ENCODE data around the gene SLF1. TPM values are rescaled to one million over a fixed set of nuclear protein-coding genes. Genes with fewer than 3 reads are reported as not detected.

The SLF1 gene
- total and polyA plus RNA-seq, 2 experiments from 2014 or later = 36.3 to 43.8 TPM

DNA sequence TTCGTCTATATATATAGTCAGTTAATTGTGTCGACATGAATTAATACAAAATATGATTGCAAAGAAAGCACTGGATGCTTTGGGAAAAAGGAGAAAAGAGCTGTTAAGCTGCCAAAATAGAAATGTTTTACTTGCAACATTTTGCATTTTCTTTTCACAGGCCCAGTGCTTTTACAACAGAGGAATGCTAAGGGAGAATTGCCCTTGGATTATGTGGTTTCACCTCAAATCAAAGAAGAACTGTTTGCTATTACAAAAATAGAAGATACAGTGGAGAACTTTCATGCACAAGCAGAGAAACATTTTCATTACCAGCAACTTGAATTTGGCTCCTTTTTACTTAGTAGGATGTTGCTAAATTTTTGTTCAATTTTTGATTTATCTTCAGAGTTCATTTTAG is 76.2 kb downstream of the SLF1 start:
- Histone ChIP-seq H2AFZ (no peak overlapping the region), H3K4me1 (ENCODE audit: insufficient read depth) (peaks cover 18% of the 10 kb centered on the region), H3K27me3 (ENCODE audit: insufficient read depth) (no peaks in the 10 kb centered on the region), H3K79me2 (replicated peaks; ENCODE audit: insufficient read depth) (no peaks in the 10 kb centered on the region), H3K36me3 (ENCODE audit: insufficient read depth) (no peaks in the 10 kb centered on the region; the same call in 1 of the 2 replicates), H3F3A (replicated peaks; ENCODE audit: low read depth) (no peaks in the 10 kb centered on the region), H3K27ac (ENCODE audit: low read depth) (no peak overlapping the region), H4K20me1 (replicated peaks; ENCODE audit: insufficient read depth) (no peaks in the 10 kb centered on the region; the same call in 1 of the 2 replicates), H3K4me2 (no peak overlapping the region), H3K9me2 (ENCODE audit: insufficient read depth) (no peaks in the 10 kb centered on the region), H3K4me3 (no peak overlapping the region)
- DNase-seq (ENCODE audit: low spot score) (no peak), ATAC-seq (no peak)
- no peak overlapping the region for H3K4me3 Mint-ChIP-seq
- H3K27me3 Mint-ChIP-seq (ENCODE audit: insufficient read depth, low read depth, poor library complexity) = no peaks in the 10 kb centered on the region
- TF ChIP-seq CREB1 (CRISPR knock-in tag; IDR thresholded peaks at IDR 0.05; ENCODE audit: low read depth) (no peak), JUNB (IDR thresholded peaks at IDR 0.05; ENCODE audit: unreplicated experiment) (no peak), STAT1 (IDR thresholded peaks at IDR 0.05; ENCODE audit: unreplicated experiment) (no peak), POLR2AphosphoS5 (IDR thresholded peaks at IDR 0.05; ENCODE audit: low read depth) (no peak), EZH2phosphoT487 (IDR thresholded peaks at IDR 0.05; ENCODE audit: unreplicated experiment) (no peak), ZNF331 (CRISPR knock-in tag; IDR thresholded peaks at IDR 0.05; ENCODE audit: low read depth) (no peak), ZNF114 (CRISPR knock-in tag; IDR thresholded peaks at IDR 0.05) (no peak), EZH2 (IDR thresholded peaks at IDR 0.05; ENCODE audit: low read depth, unreplicated experiment) (no peak), NANOG (IDR thresholded peaks at IDR 0.05; ENCODE audit: borderline replicate concordance) (no peak)
- TF ChIP-seq, protein P1, sequence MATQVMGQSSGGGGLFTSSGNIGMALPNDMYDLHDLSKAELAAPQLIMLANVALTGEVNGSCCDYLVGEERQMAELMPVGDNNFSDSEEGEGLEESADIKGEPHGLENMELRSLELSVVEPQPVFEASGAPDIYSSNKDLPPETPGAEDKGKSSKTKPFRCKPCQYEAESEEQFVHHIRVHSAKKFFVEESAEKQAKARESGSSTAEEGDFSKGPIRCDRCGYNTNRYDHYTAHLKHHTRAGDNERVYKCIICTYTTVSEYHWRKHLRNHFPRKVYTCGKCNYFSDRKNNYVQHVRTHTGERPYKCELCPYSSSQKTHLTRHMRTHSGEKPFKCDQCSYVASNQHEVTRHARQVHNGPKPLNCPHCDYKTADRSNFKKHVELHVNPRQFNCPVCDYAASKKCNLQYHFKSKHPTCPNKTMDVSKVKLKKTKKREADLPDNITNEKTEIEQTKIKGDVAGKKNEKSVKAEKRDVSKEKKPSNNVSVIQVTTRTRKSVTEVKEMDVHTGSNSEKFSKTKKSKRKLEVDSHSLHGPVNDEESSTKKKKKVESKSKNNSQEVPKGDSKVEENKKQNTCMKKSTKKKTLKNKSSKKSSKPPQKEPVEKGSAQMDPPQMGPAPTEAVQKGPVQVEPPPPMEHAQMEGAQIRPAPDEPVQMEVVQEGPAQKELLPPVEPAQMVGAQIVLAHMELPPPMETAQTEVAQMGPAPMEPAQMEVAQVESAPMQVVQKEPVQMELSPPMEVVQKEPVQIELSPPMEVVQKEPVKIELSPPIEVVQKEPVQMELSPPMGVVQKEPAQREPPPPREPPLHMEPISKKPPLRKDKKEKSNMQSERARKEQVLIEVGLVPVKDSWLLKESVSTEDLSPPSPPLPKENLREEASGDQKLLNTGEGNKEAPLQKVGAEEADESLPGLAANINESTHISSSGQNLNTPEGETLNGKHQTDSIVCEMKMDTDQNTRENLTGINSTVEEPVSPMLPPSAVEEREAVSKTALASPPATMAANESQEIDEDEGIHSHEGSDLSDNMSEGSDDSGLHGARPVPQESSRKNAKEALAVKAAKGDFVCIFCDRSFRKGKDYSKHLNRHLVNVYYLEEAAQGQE (IDR thresholded peaks at IDR 0.05; ENCODE audit: unreplicated experiment) = no peak
- TF ChIP-seq, protein P2, sequence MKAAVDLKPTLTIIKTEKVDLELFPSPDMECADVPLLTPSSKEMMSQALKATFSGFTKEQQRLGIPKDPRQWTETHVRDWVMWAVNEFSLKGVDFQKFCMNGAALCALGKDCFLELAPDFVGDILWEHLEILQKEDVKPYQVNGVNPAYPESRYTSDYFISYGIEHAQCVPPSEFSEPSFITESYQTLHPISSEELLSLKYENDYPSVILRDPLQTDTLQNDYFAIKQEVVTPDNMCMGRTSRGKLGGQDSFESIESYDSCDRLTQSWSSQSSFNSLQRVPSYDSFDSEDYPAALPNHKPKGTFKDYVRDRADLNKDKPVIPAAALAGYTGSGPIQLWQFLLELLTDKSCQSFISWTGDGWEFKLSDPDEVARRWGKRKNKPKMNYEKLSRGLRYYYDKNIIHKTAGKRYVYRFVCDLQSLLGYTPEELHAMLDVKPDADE (IDR thresholded peaks at IDR 0.05) = no peak
- TF ChIP-seq, protein P3, sequence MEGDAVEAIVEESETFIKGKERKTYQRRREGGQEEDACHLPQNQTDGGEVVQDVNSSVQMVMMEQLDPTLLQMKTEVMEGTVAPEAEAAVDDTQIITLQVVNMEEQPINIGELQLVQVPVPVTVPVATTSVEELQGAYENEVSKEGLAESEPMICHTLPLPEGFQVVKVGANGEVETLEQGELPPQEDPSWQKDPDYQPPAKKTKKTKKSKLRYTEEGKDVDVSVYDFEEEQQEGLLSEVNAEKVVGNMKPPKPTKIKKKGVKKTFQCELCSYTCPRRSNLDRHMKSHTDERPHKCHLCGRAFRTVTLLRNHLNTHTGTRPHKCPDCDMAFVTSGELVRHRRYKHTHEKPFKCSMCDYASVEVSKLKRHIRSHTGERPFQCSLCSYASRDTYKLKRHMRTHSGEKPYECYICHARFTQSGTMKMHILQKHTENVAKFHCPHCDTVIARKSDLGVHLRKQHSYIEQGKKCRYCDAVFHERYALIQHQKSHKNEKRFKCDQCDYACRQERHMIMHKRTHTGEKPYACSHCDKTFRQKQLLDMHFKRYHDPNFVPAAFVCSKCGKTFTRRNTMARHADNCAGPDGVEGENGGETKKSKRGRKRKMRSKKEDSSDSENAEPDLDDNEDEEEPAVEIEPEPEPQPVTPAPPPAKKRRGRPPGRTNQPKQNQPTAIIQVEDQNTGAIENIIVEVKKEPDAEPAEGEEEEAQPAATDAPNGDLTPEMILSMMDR (conservative IDR thresholded peaks at IDR 0.05; ENCODE audit: low read depth in 2 of 2) = no peak
- TF ChIP-seq, protein P4, sequence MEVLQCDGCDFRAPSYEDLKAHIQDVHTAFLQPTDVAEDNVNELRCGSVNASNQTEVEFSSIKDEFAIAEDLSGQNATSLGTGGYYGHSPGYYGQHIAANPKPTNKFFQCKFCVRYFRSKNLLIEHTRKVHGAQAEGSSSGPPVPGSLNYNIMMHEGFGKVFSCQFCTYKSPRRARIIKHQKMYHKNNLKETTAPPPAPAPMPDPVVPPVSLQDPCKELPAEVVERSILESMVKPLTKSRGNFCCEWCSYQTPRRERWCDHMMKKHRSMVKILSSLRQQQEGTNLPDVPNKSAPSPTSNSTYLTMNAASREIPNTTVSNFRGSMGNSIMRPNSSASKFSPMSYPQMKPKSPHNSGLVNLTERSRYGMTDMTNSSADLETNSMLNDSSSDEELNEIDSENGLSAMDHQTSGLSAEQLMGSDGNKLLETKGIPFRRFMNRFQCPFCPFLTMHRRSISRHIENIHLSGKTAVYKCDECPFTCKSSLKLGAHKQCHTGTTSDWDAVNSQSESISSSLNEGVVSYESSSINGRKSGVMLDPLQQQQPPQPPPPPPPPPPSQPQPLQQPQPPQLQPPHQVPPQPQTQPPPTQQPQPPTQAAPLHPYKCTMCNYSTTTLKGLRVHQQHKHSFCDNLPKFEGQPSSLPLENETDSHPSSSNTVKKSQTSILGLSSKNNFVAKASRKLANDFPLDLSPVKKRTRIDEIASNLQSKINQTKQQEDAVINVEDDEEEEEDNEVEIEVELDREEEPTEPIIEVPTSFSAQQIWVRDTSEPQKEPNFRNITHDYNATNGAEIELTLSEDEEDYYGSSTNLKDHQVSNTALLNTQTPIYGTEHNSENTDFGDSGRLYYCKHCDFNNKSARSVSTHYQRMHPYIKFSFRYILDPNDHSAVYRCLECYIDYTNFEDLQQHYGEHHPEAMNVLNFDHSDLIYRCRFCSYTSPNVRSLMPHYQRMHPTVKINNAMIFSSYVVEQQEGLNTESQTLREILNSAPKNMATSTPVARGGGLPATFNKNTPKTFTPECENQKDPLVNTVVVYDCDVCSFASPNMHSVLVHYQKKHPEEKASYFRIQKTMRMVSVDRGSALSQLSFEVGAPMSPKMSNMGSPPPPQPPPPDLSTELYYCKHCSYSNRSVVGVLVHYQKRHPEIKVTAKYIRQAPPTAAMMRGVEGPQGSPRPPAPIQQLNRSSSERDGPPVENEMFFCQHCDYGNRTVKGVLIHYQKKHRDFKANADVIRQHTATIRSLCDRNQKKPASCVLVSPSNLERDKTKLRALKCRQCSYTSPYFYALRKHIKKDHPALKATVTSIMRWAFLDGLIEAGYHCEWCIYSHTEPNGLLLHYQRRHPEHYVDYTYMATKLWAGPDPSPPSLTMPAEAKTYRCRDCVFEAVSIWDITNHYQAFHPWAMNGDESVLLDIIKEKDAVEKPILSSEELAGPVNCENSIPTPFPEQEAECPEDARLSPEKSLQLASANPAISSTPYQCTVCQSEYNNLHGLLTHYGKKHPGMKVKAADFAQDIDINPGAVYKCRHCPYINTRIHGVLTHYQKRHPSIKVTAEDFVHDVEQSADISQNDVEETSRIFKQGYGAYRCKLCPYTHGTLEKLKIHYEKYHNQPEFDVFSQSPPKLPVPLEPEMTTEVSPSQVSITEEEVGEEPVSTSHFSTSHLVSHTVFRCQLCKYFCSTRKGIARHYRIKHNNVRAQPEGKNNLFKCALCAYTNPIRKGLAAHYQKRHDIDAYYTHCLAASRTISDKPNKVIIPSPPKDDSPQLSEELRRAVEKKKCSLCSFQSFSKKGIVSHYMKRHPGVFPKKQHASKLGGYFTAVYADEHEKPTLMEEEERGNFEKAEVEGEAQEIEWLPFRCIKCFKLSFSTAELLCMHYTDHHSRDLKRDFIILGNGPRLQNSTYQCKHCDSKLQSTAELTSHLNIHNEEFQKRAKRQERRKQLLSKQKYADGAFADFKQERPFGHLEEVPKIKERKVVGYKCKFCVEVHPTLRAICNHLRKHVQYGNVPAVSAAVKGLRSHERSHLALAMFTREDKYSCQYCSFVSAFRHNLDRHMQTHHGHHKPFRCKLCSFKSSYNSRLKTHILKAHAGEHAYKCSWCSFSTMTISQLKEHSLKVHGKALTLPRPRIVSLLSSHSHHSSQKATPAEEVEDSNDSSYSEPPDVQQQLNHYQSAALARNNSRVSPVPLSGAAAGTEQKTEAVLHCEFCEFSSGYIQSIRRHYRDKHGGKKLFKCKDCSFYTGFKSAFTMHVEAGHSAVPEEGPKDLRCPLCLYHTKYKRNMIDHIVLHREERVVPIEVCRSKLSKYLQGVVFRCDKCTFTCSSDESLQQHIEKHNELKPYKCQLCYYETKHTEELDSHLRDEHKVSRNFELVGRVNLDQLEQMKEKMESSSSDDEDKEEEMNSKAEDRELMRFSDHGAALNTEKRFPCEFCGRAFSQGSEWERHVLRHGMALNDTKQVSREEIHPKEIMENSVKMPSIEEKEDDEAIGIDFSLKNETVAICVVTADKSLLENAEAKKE (CRISPR knock-in tag; IDR thresholded peaks at IDR 0.05) = no peak
- H3K36me3 Mint-ChIP-seq (ENCODE audit: low read depth) = peaks cover 2% of the 10 kb centered on the region; the same call in 2 of the 3 replicates
- no peaks in the 10 kb centered on the region for H3K9me3 Mint-ChIP-seq
- peaks cover 17% of the 10 kb centered on the region for H3K4me1 Mint-ChIP-seq
- no peak overlapping the region for H3K27ac Mint-ChIP-seq

All from GM23338 (cell line).